ENCODE measurements around the gene TRMT61A.

Gene TRMT61A

GRCh38 chr14:103528587-103529382, at the start of gene TRMT61A:
TRMT61A (plus strand) TSS chr14:103529196; CDS start chr14:103529979, 783 bp downstream.
- in situ Hi-C loops (cut with MboI; ENCODE audit: low sequenced_read_pairs) = loop anchor here (25.0 kb wide), 1 partner anchor 441 kb away; the partner anchor contains the start of genes EXOC3L4 and LBHD2

- in situ Hi-C loops (cut with MboI; ENCODE audit: low sequenced_read_pairs) = no loop called here
These were observed 48.4 kb upstream of the TRMT61A start for GRCh38 chr14:103480595-103480994.

GRCh38 chr14:103483600-103483999, 45.4 kb upstream of the TRMT61A start:
- in situ Hi-C loops (cut with MboI; ENCODE audit: low sequenced_read_pairs) = no loop called here

GRCh38 chr14:103485504-103485903, 43.5 kb upstream of the TRMT61A start:
- in situ Hi-C loops (cut with MboI; ENCODE audit: low sequenced_read_pairs) = no loop called here

- in situ Hi-C loops (cut with MboI; ENCODE audit: low sequenced_read_pairs) = no loop called here
These were observed 40.9 kb upstream of the TRMT61A start for GRCh38 chr14:103488071-103488470.

- in situ Hi-C loops (cut with MboI; ENCODE audit: low sequenced_read_pairs) = no loop called here
These were observed 40.0 kb upstream of the TRMT61A start for GRCh38 chr14:103488960-103489359.

- in situ Hi-C loops (cut with MboI; ENCODE audit: low sequenced_read_pairs) = no loop called here
These were observed 39.4 kb upstream of the TRMT61A start for GRCh38 chr14:103489621-103490020.

- in situ Hi-C loops (cut with MboI; ENCODE audit: low sequenced_read_pairs) = no loop called here
These were observed 37.3 kb upstream of the TRMT61A start for GRCh38 chr14:103491691-103492090.

- in situ Hi-C loops (cut with MboI; ENCODE audit: low sequenced_read_pairs) = no loop called here
These were observed 36.7 kb upstream of the TRMT61A start for GRCh38 chr14:103492156-103492925.

- in situ Hi-C loops (cut with MboI; ENCODE audit: low sequenced_read_pairs) = no loop called here
These were observed 33.1 kb upstream of the TRMT61A start for GRCh38 chr14:103495854-103496253.

GRCh38 chr14:103496776-103497175, 32.2 kb upstream of the TRMT61A start:
- in situ Hi-C loops (cut with MboI; ENCODE audit: low sequenced_read_pairs) = no loop called here

- in situ Hi-C loops (cut with MboI; ENCODE audit: low sequenced_read_pairs) = loop anchor here (5.0 kb wide), 1 partner anchor 48 kb away; no protein-coding TSS in a partner anchor
These were observed 29.3 kb upstream of the TRMT61A start for GRCh38 chr14:103499709-103500108.

- in situ Hi-C loops (cut with MboI; ENCODE audit: low sequenced_read_pairs) = loop anchor here (5.0 kb wide), 1 partner anchor 47 kb away; no protein-coding TSS in a partner anchor
These were observed 28.6 kb upstream of the TRMT61A start for GRCh38 chr14:103500148-103500990.

GRCh38 chr14:103501041-103501870, 27.7 kb upstream of the TRMT61A start:
- in situ Hi-C loops (cut with MboI; ENCODE audit: low sequenced_read_pairs) = loop anchor here (5.0 kb wide), 1 partner anchor 46 kb away; no protein-coding TSS in a partner anchor

- in situ Hi-C loops (cut with MboI; ENCODE audit: low sequenced_read_pairs) = loop anchor here (5.0 kb wide), 1 partner anchor 45 kb away; no protein-coding TSS in a partner anchor
These were observed 26.9 kb upstream of the TRMT61A start for GRCh38 chr14:103501921-103502669.

- in situ Hi-C loops (cut with MboI; ENCODE audit: low sequenced_read_pairs) = loop anchor here (5.0 kb wide), 1 partner anchor 44 kb away; no protein-coding TSS in a partner anchor
These were observed 26.1 kb upstream of the TRMT61A start for GRCh38 chr14:103502877-103503276.

GRCh38 chr14:103503296-103503695, 25.7 kb upstream of the TRMT61A start:
- in situ Hi-C loops (cut with MboI; ENCODE audit: low sequenced_read_pairs) = loop anchor here (5.0 kb wide), 1 partner anchor 44 kb away; no protein-coding TSS in a partner anchor

- in situ Hi-C loops (cut with MboI; ENCODE audit: low sequenced_read_pairs) = loop anchor here (5.0 kb wide), 1 partner anchor 42 kb away; no protein-coding TSS in a partner anchor
These were observed 23.9 kb upstream of the TRMT61A start for GRCh38 chr14:103504991-103505565.

GRCh38 chr14:103507751-103508150, 21.2 kb upstream of the TRMT61A start:
- in situ Hi-C loops (cut with MboI; ENCODE audit: low sequenced_read_pairs) = no loop called here

All from HL-60/S4 (cell line).